GM21737 (cell line): ENCODE results near the gene RET.

Experiments
- ATAC-seq: cut with Tn5 transposase; IDR thresholded peaks from one replicate; pipeline ENCODE4 v1.9.1; 2021; ENCODE audit warnings: mild to moderate bottlenecking, moderate library complexity; ENCODE audit not compliant: unreplicated experiment

Gene RET

DNA sequence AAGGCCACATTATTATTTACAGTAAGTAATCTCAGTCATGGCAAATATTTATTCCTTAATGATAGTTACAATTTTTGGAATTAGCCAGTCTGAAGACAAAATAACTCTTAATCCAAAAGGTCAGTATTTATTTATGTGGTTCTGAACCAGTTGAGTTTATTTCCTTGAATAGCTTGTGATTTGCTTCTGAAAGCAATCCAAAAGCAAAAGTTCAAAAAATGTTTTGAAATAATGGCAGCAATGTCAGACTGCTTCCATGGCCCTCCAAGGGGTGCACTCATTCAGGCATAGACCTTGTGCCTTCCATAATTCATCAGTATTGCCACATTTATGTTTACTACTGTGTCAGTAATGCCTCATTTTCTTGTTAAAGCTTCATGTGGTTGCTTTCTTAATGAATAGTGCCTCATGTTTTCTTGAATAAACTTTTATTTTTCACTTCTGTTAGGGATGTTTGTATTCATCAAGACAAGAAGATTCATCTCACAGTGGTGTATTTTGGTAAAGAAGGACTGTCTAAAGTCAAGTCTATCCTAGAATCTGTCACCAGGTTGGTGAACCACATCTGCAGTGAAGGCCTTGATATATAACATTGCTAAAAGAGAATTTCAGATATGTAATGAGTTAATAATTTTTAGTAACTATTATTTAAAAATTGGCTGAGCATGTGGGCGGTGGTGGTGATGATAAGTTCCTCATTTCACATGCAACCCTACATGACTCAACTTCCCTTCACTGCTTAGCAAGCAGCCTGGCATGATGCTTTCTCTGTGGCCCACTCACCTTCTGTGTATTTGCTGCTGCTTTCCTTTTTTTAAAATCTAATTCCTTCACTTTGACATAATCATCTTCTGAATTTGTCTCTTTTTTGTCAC lies 83.4 kb downstream of the RET start:
- peak; percentile 51 for ATAC-seq

GRCh38 chr10:43160921-43161255 lies 84.0 kb downstream of the RET start:
- peak; percentile 69 for ATAC-seq

DNA sequence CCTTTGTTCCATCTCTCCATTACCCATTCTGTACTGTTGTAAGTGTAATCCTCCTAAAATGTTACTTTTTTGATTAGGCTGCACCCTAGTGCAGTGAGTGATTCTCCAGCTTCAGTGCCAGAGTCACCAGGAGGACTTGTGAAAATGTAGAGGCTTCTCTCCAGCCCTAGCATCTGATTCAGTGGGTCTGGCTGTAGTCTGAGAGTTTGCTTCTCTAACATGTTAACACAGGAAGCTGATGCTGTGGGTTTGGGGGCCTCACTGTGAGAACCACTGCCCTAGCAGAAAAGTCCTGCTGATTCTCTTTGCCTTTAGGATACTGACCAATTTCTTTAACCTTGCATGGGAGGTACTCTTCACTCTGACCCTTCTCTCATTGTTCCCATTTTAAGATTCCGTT lies 85.7 kb downstream of the RET start:
- no peak for ATAC-seq

GRCh38 chr10:43166207-43166879 lies 89.5 kb downstream of the RET start:
- ATAC-seq, result no peak

DNA sequence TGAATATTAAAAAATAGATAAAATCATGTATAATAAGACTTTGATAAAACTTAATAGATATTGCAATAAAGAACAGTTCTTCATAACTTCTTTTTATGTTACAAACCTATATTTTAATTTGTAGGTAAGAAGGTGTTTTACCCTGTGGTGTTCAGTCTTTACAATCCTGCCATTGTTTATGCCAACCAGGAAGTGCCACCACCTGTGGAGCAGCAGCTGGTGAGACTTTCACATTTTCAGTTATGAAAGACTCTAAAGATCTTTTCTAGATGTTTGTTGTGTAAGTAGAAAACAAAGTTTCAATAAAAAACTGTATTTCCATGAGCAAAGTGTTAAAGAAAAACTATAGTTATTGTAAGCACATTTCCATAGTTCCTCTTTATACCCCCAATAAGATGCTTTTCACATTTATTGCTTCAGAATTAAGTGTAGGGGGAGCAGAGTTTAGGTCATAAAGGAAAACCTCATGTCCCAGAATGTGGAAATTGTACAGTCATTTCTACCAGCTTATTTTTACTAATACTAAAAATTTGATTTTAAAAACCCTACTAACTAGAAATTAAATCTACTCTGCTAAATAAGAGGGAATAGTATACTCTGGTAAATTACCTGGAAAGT lies 90.1 kb downstream of the RET start:
- peak; percentile 76 for ATAC-seq

DNA sequence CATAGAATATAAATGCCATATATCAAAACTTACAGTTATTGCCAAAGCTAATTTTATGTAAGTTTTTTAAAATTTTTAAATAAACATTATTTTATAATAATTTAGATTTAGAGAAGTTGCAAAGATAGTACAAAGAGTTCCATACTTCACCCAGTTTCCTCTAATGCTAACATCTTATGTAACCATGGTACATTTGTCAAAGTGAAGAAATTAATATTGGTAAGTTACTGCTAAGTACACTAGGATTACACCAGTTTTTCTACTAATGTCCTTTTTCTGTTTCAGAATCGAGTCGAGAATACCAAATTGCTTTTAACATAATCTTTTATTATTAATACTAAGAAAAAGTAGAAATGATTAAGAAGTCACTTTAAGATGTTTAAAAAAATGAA lies 90.6 kb downstream of the RET start:
- no peak for ATAC-seq

DNA sequence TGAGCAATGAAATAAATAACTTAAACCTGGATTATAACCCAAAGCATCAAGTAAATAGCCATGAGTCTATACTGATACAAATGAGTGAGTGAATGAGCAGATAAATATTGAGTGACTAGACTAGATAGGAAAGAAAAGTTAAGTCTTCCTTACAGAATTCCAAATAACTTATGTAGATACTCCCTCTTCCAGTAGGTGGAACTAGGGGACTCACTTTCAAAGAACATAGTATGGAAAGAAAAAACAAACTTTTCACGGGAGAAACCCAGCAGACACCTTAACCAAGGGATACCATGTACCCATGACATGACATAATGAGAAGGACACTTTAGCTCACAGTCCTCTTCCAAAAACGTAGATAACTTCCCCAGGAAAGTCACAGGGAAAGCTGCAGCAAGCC lies 93.6 kb downstream of the RET start:
- no peak for ATAC-seq

DNA sequence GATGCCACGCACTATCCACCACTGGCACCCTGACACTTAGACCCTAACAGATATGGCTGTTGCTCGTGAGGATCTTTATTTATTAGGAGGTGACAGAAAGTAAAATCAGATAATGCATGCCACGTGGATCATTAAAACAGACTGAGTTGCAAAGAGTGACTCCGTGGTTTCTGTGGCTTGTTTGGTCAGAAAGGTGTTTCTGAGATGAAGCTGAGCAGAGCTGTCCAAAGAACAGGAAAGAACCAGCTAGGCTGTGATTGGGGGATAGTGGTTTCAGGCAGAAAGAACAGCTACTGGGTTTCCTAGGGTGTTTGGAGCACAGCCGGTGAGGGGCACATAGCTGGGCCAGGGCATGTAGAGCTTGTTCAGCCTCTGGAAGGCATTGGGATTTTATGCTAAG lies 95.8 kb downstream of the RET start:
- ATAC-seq, result no peak

GRCh38 chr10:43173120-43173519 lies 96.3 kb downstream of the RET start:
- ATAC-seq, result no peak

DNA sequence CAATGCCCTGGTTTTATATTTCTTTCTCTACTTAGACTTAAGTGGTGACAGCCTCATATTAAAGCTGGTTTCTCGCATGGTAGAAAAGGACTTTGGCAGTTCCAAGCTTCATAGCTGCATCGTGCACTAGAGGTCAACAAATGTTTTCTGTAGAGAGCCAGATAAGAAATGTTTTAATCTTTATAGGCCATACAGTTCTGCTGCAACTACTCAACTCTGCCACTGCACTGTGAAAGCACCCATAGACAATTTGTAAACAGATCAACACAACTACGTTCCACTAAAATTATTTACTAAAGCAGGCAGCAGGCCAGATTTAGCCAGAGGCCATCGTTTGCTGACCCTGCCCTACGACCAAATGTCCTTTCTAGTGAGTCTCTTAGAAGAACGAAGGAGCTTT lies 98.1 kb downstream of the RET start:
- ATAC-seq, result no peak

DNA sequence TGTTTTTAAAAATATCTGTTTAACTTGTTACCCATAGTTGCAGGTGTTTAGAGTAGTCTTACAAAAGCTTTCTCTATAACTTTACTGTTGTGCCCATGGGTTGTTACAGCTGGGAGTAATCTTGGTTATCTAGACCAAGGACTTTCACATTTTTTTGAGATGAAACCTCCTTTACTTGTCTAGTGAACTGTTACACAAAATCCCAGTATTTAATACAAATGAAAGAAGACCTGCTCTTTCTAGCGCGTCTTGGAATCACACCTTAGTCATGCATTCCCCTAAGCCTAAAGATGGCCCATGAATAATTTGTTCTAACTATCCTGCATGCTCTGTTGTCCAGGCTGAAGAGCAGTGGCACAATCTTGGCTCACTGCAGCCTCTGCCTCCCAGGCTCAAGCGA lies 99.4 kb downstream of the RET start:
- ATAC-seq, result no peak

- no peak for ATAC-seq
Observed at GRCh38 chr10:43177595-43177994, 100.7 kb downstream of the RET start.
